ENCODE results near the gene RAP2A.

RAP2A gene

DNA sequence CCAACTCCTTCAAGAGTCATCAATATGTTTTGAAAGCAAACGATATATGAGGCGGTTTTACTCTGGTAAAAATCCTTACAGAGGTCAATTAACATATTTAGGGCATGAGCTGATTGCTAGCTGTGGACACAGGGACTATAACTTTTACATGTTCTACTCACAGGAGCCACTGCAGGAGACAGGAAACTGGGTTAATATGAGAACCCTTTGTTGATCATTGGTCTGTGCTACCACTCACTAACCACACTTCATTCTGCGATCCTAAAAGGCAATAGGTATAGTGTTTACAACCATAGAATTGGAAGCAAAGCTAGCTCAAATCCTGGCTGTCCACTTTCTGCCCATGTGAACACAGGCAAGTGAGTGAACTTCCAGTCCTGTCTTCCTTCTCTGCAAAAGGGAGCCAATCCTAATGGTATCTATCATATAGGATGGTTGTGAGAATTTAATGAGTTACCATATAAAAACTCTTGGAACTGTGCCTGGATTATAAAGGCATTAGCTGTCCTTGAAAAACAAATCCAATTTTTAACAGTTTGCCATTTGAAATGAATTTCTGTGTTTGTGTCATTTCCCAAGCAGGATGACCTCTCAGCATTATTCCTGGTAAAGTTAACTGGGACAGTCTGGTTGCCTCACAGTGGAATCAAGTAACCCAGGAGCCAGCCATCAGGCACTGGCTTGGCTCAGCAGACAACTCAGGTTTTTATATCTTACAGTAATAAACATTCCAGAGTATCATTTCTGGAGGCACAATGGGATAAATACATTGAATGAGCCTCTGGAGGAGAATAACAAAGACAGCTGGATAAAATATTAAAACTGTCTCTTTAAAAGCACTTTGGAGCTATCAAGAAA lies 29.8 kb upstream of the RAP2A start:
- H3K27ac ChIP-seq = no peak overlapping the region
- no peak for TF ChIP-seq CTCF (conservative IDR thresholded peaks at IDR 0.05)
- no peak for TF ChIP-seq ZFX (IDR thresholded peaks at IDR 0.05)

- TF ChIP-seq CTCF (conservative IDR thresholded peaks at IDR 0.05) (no peak), ZFX (IDR thresholded peaks at IDR 0.05) (no peak)
- H3K27ac ChIP-seq = no peak overlapping the region
Observed at GRCh38 chr13:97407540-97407939, 26.4 kb upstream of the RAP2A start.

- no peak for TF ChIP-seq ZFX (IDR thresholded peaks at IDR 0.05)
- no peak for TF ChIP-seq CTCF (conservative IDR thresholded peaks at IDR 0.05)
- no peak overlapping the region for H3K27ac ChIP-seq
Observed at GRCh38 chr13:97408938-97409337, 25.0 kb upstream of the RAP2A start.

GRCh38 chr13:97411984-97412383 lies 22.0 kb upstream of the RAP2A start:
- TF ChIP-seq CTCF (conservative IDR thresholded peaks at IDR 0.05) (no peak), ZFX (IDR thresholded peaks at IDR 0.05) (no peak)
- no peak overlapping the region for H3K27ac ChIP-seq

GRCh38 chr13:97413694-97414093 lies 20.3 kb upstream of the RAP2A start:
- TF ChIP-seq CTCF (conservative IDR thresholded peaks at IDR 0.05) = no peak
- no peak for TF ChIP-seq ZFX (IDR thresholded peaks at IDR 0.05)
- no peak overlapping the region for H3K27ac ChIP-seq

DNA sequence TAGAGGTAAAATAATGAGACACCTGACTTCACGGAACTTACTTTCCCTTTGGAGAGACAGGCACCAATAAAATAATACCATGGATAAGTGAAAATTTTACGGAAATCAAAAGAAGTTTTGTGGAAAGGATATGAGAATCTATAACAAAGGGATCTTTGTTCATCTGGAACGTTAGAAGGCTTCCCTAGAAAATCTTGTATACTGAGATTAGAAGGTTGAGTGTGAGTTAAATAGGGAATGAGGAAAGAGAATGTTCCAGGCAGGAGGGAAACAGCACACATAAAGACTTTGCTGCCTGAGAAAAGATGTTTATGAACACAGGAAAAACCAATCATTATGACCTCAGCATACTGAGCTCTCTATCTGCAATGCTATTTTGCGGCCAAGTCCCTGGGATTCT lies 19.6 kb upstream of the RAP2A start:
- H3K27ac ChIP-seq = no peak overlapping the region
- TF ChIP-seq ZFX (IDR thresholded peaks at IDR 0.05) (no peak), CTCF (conservative IDR thresholded peaks at IDR 0.05) (no peak)

GRCh38 chr13:97417698-97418097 lies 16.3 kb upstream of the RAP2A start:
- TF ChIP-seq CTCF (conservative IDR thresholded peaks at IDR 0.05) (no peak), ZFX (IDR thresholded peaks at IDR 0.05) (no peak)
- H3K27ac ChIP-seq = no peak overlapping the region

All from C4-2B (cell line).